Measurements from ENCODE around the gene TBCA.

TBCA gene, protein sequence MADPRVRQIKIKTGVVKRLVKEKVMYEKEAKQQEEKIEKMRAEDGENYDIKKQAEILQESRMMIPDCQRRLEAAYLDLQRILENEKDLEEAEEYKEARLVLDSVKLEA

DNA sequence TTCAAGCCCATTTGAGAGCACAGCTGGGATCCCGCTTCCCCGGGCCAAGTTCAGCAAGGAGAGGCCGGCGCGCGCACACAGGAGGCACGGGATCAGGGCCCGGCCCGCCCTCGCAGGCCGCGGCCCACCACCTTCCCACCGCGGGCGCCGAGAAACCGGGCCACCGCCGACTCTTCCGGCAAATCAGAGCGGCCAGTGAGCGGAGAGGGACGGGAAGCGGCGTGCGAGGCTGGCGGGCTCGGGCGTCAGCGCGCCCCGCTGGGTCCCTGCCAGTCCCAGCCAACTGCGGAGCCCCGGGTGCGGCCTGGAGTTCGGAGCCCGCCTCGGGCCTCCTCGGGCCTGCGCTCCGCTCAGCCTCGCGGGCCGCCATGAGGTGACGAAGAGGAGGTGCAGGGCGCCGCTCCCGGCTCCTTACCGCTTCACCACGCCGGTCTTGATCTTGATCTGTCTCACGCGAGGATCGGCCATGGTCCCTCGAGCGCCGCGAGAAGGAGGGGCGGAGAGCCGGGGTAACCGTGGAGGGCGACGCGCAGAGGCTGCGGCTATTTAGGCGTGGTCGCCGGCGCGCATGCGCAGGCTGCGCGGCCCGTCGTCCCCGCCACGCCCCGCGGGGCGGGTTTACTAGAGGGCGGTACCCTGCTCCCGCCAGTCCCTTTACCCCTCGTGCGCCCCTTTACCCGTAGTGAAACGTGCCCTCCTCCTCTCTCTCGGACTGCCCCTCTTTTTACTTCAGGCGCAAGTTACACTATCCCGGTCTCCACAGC lies at the start of gene TBCA:
Gene TBCA (minus strand): TSS at position 550 of the 764 bp plus-strand sequence. CDS start 82 bp downstream, at position 468.
- peak; percentile 63 to 71 for DNase-seq

DNA sequence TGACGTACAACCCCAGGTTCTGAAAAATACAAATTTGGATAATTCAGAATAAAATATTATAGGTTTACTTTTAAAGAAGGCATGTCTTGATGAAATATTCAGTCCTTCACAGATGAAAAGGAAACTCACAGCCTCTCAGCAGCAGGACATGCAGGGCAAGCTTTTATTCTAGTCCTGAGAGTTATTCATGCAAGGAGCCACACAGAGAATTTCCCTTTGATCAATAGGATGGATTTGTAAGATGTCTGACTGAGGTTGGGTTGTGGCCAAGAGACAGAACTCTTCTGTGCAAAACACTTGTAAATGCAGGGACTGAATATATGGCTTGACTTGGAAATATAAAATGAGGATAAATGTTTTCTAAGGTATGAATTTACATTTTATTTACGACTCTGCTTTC lies 48.8 kb upstream of the TBCA start:
- DNase-seq: no peak

DNA sequence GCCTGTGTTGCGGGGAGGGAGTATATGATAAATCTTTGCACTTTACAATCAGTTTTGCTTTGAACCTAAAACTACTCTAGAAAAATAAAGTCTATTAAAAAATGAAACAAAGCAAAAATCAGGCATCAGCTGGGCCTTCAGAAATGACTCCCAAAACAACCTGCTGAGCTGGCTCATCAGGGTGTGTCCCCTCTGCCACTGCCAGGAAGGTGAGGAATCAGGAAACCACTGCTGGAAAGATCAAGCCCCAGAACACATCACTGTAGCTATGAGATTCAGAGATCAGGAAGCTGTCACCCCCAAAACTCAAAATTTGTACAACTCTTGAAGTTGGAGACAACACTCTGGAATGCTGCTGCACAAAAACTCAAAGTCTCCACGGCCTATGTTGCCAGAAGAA lies 40.5 kb upstream of the TBCA start:
- DNase-seq: no peak

DNA sequence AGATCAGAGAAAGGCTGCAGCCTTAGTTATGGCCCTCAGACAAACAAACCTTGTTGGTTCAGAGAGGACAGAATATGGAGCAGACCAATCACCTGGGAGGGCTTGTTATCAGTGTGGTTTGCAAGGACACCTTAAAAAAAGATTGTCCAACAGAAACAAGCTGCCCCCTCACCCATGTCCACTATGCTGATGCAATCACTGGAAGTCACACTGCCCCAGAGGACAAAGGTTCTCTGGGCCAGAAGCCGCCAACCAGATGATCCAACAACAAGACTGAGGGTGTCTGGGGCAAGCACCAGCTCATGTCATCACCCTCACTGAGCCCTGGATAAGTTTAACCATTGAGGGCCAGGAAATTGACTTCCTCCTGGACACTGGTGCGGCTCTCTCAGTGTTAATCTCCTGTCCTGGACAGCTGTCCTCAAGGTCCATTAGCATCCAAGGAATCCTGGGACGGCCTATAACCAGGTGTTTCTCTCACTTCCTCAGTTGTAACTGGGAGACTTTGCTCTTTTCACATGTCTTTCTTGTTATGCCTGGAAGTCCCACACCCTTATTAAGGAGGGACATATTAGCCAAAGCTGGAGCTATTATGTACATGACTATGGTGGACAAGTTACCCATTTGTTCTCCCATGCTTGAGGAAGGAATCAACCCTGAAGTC lies 36.9 kb upstream of the TBCA start:
- no peak for DNase-seq

DNA sequence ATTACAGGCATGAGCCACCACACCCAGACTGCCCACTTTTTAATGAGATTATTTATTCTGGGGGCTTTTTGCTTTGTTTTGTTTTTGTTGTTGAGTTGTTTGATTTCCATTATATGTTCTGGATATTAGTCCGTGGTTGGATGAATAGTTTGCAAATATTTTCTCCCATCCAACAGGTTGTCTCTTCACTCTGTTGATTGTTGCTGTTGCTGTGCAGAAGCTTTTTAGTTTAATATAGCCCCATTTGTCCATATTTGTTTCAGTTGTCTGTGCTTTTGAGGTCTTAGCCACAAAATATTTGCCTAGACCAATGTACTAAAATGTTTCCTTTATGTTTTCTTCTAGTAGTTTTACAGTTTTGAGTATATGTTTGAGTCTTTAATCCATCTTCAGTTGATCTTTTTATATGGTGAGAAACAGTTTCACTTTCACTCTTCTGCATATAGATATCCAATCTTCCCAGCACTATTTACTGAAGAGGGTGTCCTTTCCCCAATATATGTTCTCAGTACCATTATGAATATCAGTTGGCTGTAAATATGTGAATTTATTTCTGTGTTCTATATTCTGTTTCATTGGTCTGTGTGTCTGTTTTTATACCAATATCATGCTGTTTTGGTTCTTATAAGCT lies 30.2 kb upstream of the TBCA start:
- no peak for DNase-seq

DNA sequence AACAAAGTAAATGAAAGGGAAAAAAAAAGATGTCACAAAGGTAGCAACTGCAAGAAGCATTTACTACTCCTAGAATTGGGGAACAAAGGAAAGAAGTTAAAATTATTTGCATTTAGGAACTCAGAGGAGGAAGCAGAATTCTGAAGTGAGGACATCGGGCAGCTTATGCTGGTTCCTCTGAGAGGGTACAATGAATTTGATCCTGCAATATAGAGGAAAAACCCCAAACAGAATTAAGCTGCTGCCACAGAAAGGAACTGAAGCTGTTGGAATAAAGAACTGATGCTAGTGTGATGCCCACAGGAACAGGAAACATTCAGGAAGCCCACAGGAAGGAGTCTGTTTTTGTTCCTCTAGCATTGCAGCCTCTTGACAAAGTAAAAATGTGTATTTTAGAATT lies 22.3 kb upstream of the TBCA start:
- DNase-seq: no peak

DNA sequence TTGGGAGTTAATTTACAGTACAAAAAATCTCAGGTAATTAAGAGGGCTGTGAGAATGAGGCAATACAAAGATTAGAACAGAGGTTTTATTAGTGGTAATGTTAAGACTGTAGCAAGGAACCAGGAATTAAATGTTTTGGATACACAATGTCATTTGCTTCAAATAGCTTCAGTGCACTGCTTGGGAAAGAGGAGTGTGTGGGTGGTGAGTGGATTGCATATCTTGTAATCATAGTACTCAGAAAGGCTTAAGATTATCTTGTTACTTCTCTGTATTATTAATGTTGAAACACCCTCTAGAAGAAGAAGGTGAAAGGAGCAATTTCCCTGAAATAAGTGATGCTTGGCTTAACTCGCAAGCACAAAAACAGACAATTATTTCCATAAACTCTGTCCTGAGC lies 21.0 kb upstream of the TBCA start:
- no peak for DNase-seq

DNA sequence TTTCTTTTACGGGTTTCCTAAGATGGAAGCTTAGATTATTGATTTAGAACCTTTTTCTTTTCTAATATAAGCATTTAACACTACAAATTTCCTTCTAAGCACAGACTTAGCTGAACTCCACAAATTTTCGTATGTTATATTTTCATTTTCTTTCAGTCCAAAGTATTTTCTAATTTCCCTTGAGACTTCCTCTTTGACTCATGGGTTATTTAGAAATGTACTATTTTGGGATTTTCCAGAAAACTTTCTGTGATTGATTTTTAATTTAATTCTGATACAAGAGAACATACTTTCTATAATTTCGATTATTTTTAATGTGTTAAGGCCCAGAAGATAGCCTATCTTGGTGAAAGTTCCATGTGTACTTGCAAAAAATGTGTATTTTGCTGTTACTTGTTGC lies 19.7 kb upstream of the TBCA start:
- no peak for DNase-seq

DNA sequence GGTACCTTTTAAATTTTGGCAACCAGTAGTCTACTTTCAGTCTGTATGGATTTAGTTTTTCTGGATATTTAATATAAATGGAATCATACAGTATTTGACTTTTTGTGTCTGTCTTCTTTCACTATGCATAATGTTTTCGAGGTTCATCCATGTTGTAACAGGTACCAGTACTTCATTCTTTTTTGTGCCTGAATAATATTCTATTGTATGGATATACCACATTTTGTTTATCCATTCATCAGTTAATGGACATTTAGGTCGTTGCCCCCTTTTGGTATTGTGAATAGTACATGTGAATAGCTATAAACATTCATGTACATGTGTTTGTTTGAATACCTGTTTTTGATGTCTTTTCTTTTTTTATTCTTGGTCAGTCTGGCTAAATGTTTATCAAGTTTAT lies 19.1 kb upstream of the TBCA start:
- DNase-seq: no peak

DNA sequence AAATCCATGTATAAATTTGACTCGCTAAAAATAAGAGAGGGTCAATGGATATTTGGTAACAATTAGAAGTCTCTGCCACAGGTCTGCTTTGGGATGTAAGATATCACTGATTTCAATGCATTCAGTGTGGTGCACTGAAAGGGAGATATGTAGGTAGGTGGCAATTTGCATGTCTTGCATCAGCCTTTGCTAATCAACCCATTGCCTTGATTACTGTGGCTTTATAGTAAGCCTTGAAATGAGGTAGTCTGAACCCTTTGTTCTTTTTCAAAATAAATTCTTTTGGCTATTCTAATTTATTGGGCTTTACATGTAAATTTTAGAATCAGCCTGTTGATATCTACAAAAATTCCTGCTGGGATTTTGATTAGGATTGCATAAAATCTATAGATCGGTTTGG lies 15.8 kb upstream of the TBCA start:
- DNase-seq: no peak

DNA sequence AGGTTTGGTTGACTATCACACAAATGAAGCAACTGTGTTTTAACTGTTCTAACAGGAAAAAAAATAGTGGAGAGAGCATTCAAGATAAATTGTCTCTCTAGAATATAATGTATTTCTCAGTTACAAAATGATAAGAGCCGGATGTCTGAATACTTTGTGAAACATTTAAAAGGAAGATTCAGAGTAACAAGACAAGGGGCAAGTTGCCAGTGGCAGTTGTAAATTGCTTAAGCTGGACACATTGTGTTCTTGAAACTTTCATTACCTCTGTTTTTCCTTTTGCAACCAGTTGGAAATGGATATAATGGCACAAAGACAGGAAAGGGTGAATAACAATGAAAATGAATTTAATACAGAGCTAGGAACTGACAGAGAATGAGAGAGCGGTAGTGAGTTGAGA lies 15.2 kb upstream of the TBCA start:
- no peak for DNase-seq

DNA sequence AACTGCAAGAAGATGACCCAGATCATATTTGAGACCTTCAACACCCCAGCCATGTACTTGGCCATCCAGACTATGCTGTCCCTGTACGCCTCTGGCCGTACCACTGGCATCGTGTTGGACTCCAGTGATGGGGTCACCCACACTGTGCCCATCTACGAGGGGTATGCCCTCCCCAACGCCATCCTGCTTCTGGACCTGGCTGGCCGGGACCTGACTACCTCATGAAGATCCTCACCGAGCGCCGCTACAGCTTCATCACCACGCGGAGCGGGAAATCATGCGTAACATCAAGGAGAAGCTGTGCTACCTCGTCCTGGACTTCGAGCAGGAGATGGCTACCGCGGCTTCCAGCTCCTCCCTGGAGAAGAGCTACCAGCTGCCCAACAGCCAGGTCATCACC lies 9.1 kb upstream of the TBCA start:
- no peak for DNase-seq

DNA sequence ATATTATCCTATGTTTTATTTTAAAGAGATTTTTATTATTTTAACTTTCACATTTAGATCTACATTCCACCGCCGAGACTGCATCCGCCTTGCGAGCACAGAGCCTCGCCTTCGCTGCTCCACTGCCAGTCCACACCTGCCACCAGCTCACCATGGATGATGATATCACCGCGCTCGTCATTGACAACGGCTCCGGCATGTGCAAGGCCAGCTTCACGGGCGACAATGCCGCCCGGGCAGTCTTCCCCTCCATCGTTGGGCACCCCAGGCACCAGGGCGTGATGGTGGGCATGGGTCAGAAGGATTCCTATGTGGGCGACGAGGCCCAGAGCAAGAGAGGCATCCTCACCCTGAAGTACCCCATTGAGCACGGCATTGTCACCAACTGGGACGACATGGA lies 8.6 kb upstream of the TBCA start:
- DNase-seq: no peak

DNA sequence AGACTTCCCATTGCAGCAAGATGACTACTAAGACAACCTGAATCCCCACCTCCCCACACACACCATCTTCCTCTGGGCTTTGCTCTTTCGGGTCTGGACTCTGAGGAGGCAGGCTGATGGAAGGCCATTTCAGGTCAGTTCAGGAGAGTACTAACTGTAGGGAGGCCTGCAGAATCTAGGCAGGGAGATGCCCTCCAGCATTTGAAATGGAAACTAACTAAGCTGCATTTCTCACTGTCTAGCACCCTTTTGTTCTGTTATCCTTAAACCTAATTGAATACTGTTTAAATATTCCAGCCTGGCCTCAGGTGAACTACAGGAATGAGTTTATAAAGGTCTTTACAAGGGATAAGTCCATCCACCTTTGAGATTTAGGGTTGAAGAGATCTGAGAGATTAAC lies 4.9 kb upstream of the TBCA start:
- no peak for DNase-seq

DNA sequence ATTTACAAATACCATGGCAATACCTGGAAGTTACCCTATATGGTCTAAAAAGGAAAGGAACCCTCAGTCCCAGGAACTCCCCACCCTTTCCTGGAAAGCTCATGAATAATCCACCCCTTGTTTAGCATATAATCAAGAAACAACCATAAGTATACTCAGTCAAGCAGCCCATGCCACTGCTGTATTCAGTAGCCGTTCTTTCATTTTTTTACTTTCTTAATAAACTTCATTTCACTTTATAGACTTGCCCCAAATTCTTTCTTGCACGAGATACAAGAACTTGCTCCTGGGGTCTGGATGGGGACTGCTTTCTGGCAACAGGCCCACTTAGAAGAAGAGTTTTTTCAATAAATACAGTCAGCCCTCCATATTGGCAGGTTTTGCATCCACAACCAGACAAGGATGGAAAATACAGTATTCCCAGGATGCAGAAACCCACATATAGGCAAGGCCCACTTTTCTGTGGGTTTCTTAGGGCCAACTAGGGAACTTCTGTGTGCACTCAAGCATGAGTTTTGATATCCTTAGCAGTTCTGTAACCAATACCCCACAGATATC lies 2.8 kb upstream of the TBCA start:
- DNase-seq: no peak

DNA sequence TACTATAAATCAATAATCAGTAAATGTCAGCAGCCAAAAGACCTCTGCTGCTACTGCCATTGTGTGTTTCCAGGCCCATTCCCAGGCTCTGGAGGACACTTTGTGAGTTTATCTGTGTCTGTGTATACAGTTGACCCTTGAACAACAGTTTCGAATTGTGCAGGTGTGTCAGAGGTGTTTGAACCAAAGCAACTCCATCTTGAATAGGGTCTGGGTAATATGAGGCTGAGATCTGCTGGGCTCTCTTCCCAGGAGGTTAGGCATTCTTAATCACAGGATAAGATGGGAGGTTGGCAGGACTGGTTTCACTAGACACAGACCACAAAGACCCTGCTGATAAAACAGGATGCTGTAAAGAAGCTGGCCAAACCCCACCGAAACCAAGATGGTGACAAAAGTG lies 2.3 kb upstream of the TBCA start:
- DNase-seq: no peak

DNA sequence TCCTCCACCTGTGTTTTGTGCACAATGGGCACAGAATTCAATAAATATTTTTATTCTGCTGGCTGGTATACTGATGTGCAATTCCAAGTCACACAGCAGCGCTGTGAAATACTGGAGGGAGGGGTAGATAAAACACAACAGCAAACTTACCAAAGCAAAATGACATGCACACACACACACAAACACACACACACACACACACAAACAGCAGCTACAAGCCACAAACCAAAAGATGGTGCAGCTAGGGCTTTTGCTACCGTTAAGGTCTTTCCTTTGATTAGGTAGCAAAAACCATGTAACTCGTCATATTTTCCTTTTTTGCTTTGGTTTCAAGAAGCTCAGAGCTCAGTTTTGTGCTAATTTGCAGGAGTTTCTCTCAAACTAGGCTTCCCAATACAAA lies 1.8 kb upstream of the TBCA start:
- no peak for DNase-seq

DNA sequence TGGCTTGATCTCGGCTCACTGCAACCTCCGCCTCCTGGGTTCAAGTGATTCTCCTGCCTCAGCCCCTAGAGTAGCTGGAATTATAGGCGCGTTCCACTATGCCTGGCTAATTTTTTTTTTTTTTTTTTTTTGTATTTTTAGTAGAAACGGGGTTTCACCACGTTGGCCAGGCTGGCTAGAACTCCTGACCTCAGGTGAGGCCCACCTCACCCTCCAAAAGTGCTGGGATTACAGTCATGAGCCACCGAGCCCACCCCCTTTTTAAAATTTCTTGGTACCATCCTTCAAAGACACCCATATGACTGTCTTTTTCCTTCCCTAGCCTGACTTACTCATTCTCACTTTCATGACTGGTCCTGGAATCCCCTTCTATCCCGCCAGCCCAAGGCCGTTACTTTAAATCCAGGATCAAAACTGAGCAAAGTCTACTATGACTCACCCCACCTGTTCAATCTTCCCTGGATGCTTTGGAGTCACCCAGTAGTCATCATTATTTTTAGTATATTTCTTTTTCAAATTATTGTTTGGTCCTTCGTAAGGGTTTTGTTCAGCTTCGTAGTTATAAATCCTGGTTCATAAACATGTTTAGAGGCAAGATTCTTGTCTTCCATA lies 1.2 kb upstream of the TBCA start:
- no peak for DNase-seq

DNA sequence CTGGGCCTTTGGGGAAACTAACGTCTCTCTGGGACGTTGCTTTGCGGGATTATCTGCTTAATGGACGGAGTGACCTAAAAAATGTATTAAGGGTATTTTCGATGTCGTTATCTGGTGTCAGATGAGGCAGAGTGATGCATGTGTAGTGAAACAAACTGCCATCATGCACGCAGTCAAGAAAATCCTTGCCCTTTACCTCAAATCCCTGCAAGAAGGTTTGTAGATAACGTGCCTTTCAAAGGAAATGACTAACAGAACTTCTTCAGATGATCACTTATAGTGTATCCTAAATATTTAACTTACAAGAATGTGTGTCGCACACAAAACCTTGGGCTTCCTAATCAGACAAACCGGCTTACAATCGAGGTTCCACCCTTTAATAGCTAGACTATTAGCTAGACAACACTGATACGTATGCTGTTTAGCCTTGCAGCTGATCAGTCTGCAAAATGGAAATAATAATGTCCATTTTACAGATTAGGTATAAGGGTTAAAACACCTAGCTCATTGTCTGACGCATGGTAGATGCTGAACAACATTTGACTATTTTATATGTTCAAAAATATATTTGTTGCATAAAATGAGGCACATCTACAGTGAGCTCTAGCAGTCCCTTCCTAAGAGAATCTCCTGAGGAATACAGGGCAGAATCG lies 541 bp upstream of the TBCA start:
- no peak for DNase-seq

DNA sequence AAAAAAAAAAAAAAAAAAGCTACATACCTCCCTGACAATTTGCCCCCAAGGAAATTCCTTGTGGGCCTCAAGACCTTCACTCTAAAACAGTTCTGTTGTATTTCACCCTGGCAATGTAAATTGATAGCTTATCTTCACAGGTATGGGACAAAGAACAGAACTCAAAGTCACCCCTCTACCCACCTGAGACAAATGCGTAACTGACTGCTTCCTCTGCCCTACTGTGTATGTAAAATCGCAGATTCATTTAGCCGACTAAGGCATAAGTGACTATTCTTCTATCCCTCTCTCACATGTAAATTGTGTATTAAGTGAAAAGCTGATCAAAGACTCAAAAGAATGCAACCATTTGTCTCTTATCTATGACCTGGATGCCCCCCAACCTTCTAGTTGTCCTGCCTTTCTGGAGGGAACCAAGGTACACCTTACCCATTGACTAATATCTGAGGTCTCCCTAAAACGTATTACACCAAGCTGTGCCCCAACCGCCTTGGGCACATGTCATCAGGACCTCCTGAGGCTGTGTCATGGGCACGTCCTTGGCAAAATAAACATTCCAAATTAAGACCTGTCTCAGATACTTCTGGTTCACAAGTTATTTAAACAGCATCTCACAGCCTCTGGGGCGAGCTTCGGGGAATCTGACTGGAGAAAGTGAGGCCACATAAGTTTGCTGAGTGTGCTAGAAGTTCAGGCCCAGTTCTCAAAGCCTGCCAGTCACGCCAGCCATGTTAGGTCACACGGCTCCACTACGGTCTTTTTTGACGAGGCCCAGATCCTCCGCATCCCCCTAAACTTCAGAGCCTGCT lies 954 bp downstream of the TBCA start:
- DNase-seq: no peak

DNA sequence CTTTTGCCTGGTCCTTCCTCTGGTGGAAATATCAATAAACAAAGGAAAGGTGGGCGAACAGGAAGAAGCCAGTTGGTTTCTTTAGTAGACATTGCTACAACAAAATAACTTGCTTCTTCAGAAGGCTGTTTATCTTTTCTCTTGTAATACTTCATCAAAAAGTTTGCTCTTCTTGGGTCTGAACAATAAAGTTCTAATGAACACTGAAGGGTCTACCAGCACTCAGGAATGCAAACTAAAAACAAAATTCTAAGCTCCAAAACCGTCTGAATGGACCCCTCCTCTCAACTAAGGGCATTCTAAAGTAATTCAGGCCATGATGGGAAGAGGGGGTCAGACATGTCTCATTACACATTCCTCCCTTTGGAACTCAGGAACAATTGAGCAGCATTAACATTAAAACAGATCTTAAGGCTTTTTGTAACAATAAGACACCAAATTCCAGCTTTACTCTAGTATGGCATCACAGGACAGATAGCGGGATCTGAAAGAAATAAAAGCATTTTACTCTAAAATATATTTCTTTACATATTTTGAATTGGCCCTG lies 2.3 kb downstream of the TBCA start:
- no peak for DNase-seq

DNA sequence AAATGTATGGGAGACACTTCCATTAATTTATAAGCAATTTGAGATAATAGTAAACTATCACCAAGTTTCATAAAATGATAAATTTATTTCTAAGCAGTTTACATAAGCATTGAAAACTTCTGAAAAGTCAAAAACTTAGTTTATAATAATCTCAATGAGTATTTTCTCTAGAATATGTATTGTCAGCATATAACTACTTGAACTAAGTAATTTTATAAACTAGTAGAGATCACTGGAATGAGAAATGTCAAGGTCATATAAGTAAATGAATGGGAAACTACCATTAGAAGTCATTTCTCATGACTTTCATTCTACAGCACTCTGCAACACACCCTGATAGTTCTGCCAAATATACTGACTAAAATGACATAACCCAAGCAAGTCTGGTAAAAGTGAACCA lies 3.4 kb downstream of the TBCA start:
- no peak for DNase-seq
